T47D (cell line): ENCODE results near the gene NUDT16L1.

ENCODE experiments used
- DNase-seq, 2 experiments: peaks; one replicate each; pipeline versions ENCODE4 v3.0.0 to v3.0.0-alpha.2; 2011 to 2012; ENCODE audit warnings: low read depth in 1 of 2, low spot score in 1 of 2
- JUND ChIP-seq: IDR thresholded peaks from 2 replicates; pipeline ENCODE4 v1.6.1; 2012; ENCODE audit warnings: low read depth
- in situ Hi-C: cut with HindIII; loops from 2 replicates; pipeline ENCODE4 v1.10.0; 2016; ENCODE audit warnings: low sequenced_read_pairs, low pct_unique_long_range_greater_than_20kb

Gene NUDT16L1

DNA sequence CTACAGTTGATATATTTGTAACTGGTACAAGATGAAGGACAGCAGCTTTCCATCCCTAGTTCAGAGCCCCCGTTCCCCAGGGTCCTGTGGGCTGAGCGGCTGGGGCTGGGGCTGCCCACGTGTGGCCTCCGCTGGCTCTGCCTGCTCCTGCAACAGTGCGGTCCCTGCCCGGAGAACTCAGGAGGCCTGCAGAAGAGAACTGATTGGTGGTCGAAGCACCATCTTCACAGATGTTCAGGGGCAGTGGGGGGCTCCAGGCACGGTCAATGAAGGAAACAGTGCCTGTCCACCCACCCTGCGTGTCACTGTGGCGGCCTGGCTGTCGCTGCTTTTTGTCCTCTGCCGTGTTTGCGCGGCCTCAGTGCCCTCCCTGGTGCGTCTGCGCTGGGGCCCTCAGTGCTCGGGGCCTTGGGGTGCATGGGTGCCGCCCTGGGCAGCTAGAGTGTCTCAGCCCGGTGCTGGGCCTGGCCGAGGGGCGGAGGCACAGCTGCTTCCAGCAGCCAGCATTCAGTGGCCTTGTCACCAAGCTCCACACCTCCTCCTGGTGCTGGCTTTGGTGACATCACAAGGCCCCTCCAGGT is 4.2 kb upstream of the NUDT16L1 start:
- in situ Hi-C loops: no loop called here
- no peak for DNase-seq
- no peak for TF ChIP-seq JUND

DNA sequence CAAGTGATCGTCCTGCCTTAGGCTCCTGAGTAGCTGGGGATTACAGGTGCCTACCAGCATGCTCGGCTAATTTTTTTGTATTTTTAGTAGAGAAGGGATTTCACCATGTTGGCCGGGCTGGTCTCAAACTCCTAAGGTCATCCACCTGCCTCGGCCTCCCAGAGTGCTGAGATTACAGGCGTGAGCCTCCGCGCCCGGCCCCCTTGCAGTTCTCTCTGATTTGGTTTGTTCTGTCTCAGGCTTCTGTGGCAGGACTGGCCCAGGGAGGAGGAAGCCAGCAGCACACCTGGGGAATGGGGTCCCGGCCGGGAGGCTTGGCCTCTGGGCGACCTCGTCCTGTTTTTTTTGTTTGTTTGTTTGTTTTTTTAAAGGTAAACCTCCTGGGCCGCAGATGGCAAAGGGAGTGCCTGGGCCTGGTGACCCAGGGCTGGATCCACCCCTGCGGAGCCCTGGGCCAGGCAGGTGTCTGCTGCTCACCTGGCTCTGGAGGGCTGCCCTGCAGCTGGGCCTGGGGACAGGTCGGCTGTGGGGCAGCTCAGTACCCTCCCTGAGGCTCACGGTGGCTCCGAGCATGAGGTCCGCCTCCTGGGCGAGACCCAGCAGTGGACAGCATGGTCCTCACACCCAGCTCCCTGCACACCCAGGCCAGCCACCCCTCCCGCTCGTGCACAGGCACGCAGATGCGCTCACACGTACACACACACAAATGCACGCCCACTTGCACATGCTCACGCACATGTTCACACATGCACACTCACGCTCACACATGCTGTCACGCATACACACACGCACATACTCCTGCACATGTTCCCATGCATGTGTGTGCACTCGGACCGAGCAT is 3.3 kb upstream of the NUDT16L1 start:
- in situ Hi-C loops: no loop called here
- no peak for DNase-seq
- TF ChIP-seq JUND: no peak

DNA sequence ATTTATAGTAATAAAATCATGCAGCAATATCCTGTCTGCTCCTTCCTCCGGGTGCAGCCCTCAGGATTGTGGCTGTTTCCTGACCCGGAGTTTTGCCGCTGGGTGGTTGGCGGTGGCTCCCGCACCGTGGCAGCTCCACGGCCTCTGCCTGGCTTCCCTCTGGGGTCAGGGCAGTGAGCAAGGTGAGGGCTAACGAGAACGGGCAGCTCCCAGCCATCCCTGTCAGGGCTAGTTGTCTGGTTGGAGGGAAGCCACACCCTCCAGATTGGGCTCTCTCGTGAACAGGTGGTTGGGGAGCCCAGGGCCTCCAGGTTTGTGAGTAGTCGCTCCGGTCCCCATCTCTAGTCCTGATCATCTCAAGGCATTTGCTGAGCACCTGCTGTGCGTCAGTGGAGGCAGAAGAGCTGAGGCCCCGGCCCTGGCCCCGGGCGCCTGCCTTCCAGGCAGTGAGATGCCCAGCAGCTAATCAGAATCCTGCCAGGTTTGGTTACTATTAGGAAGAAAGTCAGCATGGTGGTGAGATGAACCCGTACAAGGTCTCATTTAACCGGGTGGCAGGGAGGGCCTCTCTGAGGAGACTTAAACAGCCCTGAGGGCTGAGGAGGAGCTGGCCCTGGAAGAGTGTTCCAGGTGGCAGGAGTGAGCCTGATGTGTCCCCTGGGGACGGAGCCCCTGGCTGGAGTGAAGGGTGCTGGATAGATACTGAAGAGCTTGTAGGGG is 2.3 kb upstream of the NUDT16L1 start:
- no peak for TF ChIP-seq JUND
- in situ Hi-C loops: no loop called here
- DNase-seq: no peak

DNA sequence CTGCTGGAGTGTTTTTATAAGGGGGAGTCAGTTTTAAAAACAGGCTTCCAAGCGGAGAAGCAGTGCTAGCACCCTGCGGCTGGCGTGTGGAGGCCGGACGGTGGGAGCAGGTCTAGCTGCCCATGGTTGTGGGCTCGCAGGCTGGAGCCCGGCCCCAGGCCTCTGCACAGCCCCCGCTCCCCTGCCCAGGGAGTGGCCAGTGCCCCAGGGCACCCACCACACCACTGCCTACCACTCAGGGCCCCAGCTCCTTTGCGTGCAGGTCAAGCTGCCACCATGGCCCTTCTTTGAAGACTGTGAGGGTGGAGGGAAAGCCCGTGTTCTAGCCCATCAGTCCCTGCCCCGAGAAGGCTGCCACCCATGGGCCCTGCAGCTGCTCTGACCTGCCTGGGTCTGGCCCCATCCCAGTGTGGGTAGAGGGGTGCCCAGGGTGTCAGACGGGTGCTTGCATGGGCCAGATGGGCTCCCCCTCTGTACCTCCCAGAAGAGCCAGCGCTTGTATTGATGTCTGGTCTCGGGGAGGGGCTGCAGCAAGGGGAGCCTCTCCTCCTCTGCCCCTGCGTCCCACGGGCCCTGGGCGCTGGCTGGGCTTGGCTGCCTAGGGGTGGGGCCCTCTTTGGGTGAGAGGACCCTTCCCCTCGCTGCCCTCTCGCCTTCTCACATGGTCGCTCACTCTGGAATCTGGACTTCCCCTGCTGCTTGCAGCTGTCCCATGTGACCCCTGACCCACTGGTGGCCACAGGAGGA is 1.5 kb upstream of the NUDT16L1 start:
- no peak for DNase-seq
- in situ Hi-C loops: no loop called here
- TF ChIP-seq JUND: no peak

DNA sequence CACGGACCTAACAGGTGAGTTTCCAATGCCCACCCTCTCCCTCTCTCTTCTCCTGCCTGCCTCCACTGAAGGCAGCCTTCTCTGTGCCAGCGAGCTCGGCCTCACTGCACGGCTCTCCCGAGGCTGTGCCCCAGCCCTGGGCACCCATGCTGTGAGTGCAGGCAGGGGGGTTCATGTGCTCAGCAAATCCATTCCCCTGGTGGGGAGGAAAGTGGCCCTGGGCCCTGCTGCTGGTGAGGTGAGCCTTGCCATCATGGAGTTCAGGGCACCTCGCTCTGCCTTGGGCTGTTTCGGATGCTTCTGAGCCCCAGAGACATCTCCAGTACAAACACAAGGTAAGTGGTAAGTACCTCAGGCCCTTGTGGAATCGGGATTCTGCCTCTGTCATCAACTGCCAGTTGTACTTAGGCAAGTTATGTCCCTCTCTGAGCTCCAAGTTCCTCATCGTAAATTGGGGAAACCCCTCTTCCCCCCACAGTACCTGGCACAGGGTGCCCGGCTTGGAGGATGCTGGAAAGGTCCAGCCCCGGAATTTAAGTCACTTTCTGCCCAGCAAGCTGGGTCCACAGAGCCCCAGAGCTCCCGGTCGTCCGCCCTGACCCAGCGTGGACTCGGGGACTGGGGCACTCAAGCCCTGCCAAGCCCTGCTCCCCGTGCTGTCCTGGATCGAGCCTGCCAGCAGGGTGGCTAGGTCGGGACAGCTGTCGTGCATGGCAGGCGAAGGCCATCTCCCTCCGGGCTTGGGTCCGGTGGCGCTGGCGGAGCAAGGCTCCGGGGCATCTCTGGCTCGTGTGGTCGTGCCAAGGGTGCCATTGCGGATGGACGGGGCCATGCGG is 684 bp upstream of the NUDT16L1 start:
- DNase-seq: no peak

DNA sequence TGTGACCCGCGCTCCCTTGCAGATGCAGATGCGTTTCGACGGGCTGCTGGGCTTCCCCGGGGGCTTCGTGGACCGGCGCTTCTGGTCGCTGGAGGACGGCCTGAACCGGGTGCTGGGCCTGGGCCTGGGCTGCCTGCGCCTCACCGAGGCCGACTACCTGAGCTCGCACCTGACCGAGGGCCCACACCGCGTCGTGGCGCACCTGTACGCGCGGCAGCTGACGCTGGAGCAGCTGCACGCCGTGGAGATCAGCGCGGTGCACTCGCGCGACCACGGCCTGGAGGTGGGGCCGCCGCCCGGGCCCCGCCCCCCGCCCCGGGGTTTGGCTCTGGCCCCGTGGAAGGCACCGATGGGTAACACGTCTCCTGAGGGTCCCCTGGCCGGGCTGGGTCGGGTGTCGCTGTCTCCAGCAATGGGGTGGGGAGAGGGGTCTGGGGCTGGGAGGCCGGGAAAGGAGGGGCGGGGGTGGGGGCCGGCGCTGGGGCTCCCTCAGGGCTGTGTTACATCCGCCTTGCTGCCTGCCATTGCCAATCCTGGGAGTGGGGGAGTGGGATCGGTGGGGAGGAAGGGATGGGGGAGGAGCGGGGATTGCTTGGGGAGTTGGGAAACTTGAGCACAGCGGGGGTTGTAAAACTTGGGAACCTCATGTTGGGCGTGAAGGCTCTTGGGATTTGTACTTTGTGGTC is 737 bp downstream of the NUDT16L1 start:
- in situ Hi-C loops: no loop called here
- DNase-seq: peak; percentile 80 to 90
- TF ChIP-seq JUND: no peak

More for the DNA sequence above, 684 bp upstream of the NUDT16L1 start:
- in situ Hi-C loops: no loop called here
- TF ChIP-seq JUND: no peak

DNA sequence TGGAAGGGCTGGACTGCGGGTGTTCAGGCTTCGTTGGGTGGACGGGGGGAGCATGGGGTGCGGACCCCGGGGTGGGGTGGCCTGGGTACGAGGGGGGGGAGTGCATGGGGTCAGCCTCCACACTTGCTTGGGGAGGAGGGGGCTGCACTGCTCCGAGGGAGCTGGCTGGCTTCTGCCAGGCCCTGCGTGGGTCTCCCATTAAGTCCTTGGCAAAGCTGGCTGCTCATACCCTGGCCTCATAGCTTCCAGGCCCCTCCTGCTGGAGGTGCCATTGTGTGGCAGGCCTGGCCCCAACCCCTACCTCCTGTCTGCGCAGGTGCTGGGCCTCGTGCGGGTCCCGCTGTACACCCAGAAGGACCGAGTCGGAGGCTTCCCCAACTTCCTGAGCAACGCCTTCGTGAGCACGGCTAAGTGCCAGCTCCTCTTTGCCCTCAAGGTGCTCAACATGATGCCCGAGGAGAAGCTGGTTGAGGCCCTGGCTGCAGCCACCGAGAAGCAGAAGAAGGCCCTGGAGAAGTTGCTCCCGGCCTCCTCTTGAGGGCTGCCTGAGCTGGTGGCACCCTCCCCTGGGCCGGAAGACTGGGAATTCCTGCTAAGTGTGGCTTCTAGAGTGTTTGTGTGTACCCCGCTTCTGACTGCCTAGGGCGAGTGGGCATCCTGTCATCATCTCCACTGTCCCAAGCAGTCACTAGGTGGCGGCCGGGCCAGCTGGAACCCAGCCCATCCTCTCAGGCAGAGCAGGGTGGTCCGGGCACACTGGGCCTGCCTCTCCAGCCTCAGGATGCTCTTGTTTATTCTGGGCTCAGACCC is 1.5 kb downstream of the NUDT16L1 start:
- no peak for TF ChIP-seq JUND
- in situ Hi-C loops: no loop called here
- DNase-seq: no peak

DNA sequence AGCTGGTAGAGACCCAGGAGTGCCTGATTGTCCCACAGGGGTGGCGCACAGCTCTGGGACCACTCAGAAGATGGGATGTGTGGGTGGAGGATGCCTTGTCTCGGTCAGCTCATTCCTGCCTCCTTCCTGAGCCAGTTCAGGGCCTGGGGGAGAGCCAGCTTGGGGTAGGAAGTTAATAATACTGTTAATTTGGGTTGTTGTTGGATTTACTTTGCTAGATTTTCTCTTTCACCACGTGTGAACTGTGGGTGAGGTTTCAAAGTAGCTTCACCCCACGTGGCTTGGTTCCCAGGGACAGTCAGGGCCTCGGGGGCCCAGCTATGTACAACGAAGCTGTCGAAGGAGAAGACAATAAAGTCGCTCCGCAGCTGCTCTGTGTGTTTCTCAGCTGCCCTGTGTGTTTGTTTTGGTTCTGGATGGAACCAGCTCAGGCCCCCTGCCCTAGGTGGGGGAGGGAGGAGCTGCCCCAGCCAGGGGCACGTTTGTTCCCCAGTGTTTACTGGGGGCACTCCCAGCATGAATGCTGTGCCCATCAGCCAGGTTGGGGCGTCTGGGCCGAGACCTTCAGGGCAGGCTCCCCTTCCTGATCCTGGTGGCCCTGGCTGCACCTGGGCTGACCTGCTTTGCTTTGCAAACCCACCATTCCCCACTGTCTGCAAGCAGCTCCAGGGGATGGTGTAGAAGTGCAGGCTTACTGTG is 2.3 kb downstream of the NUDT16L1 start:
- TF ChIP-seq JUND: no peak
- no peak for DNase-seq
- in situ Hi-C loops: no loop called here

DNA sequence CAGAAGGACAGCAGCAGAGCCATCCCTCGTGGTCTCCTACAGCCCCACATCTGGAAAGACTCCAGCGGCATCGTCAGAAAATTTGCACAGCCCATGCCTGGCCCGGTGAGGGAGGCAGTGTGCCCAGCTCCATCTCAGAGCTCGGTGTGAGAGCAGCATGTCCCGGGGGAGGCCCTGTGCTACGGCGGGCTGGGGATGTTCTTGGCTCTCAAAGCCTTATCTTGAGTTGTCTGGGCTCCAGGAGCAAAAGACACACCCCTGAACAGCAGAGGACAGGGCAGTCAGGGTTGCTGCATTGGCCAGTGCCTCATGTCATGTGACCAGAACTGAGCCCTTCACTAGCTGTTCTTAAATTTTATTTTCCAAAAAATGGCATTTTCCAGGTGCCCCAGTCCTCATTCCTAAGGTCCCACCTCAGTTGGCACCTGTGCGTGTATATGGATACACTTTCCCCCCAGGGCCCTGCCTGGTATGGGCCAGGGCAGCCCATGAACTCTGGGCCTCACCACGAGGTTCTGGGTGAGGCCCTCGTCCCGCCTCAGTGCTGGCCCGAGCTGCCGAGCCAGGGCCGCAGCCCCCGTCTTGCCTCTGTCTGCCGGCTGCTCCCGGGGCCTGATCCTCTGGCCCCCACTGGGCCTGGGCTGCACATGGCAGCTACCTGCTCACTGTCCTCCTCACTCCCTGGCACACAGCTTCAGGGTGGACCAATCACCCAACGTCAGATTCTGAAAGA is 3.0 kb downstream of the NUDT16L1 start:
- TF ChIP-seq JUND: no peak
- in situ Hi-C loops: no loop called here
- DNase-seq: no peak
